GM19468 (cell line): ENCODE data around the gene FAM237B.
A peak's percentile ranks its signal among the peaks of the same experiment; 100 is the strongest.
"Not testable (repeated sequence)": the region's sequence is repeated elsewhere in the genome, so short reads cannot be mapped to it uniquely, and the experiment has no call there.

Source experiments
- ATAC-seq: cut with Tn5 transposase; IDR thresholded peaks from one replicate; pipeline ENCODE4 v1.9.1; 2021; ENCODE audit warnings: mild to moderate bottlenecking, moderate library complexity, moderate number of reproducible peaks; ENCODE audit not compliant: unreplicated experiment; ENCODE audit errors: extremely low read depth

Gene FAM237B

DNA sequence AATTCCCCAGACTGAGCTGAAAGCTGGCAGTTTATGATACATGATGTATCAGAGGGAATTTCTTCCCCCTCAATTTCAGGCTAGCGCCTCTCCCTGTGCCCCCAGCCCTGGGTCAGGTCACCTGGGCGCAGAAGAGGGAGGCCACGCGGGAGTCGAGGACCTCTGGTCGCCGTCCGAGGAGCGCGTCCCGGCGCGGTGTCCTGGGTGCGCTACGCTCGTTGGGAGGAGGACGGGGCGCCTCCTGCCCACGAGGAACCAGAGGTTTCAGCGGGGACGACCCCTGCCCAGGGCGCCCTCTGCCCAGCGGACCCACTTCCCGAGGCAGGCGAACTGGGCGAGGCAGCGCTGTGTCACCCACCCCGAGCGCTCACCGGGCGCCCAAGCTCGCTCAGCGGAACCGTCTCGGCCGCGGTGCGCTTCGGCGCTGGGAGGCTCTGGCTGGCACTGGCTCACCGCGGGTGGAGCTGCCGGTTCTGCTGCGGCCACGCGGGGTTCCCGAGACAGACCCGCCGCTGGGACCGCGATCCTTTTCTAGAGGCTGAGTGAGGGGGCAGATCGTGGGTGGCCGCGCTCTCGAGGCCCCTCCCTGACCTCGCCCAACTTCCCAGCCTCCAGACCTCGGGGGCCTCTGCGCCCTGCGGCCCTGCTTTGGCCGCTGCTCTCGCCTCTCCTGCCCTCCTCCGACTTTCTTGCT, at the start of gene FAM237B:
Gene FAM237B (minus strand): TSS at position 504 of the 694 bp plus-strand sequence. CDS start 1,556 bp downstream, outside the sequence.
- no peak for ATAC-seq

DNA sequence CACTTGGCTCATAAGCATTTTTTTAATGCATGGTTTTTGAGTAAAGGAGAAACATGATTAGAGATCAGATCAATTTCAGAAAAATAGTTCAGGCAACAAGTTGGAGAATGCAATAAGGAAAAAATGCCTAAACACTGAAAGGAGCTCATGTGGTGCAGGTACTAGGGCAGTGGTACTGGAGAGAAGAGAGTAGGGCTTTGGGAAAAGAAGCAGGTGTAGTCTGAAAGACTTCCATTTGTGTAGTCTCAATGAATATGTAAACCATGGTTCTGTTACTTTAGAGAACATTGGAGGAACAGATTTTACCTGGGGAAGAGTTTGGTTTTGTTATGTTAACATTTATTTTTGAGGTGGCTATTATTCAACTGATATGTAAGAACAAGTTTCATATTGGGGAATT, 30.9 kb upstream of the FAM237B start:
- no peak for ATAC-seq

DNA sequence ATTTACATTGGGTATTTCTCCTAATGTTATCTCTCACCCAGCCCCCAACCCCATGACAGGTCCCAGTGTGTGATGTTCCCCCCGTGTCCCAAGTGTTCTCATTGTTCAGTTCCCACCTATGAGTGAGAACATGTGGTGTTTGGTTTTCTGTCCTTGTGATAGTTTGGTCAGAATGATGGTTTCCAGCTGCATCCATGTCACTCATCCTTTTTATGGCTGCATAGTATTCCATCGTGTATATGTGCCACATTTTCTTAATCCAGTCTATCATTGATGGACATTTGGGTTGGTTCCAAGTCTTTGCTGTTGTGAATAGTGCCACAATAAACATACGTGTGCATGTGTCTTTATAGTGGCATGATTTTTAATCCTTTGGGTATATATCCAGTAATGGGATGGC, 28.9 kb upstream of the FAM237B start:
- ATAC-seq, result not testable (repeated sequence)

GRCh38 chr7:90349305-90349704, 28.2 kb upstream of the FAM237B start:
- ATAC-seq, result no peak

- no peak for ATAC-seq
Measured at GRCh38 chr7:90347759-90348158, 26.7 kb upstream of the FAM237B start.

- ATAC-seq, result peak; percentile 97
Measured at GRCh38 chr7:90346336-90347125, 25.4 kb upstream of the FAM237B start, which contains the start of gene GTPBP10. TSS of gene GTPBP10 (plus strand) at chr7:90346716. CDS start at chr7:90346742, 26 bp downstream.

- no peak for ATAC-seq
Measured at GRCh38 chr7:90345595-90346335, 24.7 kb upstream of the FAM237B start.

GRCh38 chr7:90345016-90345415, 23.9 kb upstream of the FAM237B start:
- no peak for ATAC-seq

- no peak for ATAC-seq
Measured at GRCh38 chr7:90337106-90337505, 16.0 kb upstream of the FAM237B start.

DNA sequence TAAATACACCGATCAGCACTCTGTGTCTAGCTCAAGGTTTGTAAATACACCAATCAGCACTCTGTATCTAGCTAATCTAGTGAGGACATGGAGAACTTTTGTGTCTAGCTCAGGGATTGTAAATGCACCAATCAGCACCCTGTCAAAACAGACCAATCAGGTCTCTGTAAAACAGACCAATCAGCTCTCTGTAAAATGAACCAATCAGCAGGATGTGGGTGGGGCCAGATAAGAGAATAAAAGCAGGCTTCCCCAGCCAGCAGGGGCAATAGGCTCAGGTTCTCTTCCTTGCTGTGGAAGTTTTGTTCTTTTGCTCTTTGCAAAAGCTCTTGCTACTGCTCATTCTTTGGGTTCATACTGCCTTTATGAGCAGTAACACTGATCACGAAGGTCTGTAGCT, 13.8 kb upstream of the FAM237B start:
- ATAC-seq, result not testable (repeated sequence)

GRCh38 chr7:90334193-90334843, 13.2 kb upstream of the FAM237B start:
- no peak for ATAC-seq

DNA sequence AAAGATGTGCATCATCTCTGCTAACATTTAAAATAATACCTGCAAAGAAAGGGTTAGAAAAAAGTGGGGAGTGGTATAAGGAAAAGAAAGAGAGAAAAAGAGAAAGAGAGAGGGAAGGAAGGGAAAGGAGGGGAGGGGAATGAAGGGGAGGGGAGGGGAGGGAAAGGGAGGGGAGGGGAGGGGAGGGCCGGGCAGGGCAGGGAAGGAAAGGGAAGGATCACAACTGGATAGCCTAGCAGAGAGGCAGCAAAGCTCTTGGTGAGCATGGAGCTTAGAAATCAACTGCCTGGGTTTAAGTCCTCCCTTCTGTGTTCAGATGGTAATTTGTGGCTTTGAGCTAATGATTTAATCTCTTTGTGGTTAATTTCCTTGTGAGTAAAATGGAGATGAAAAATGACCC, 5.4 kb upstream of the FAM237B start:
- no peak for ATAC-seq

GRCh38 chr7:90322837-90323236, 1.7 kb upstream of the FAM237B start:
- no peak for ATAC-seq

- ATAC-seq, result no peak
Measured at GRCh38 chr7:90320418-90320800, 695 bp downstream of the FAM237B start.

DNA sequence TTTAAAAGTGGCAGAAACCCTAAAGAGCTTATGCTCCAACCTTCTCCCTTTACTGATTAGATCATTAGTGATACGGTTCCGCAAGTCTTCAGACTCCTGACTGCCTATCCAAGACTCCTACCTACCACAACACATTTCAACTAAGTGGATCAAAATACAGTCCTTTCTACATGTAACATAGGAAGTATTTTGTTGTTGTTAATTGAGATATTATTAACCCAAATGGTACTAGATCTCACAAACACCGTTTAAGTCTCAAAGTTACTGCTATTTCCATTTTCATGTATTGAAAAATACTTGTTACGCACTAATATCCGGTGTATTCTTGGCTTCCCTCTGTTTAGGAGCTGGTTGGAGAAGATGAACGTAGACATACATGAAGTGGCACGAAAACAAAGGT, 1.1 kb downstream of the FAM237B start:
- no peak for ATAC-seq

GRCh38 chr7:90313907-90314306, 7.2 kb downstream of the FAM237B start:
- ATAC-seq, result no peak

- ATAC-seq, result no peak
Measured at GRCh38 chr7:90312745-90313144, 8.4 kb downstream of the FAM237B start.

- no peak for ATAC-seq
Measured at GRCh38 chr7:90311175-90311574, 9.9 kb downstream of the FAM237B start.

DNA sequence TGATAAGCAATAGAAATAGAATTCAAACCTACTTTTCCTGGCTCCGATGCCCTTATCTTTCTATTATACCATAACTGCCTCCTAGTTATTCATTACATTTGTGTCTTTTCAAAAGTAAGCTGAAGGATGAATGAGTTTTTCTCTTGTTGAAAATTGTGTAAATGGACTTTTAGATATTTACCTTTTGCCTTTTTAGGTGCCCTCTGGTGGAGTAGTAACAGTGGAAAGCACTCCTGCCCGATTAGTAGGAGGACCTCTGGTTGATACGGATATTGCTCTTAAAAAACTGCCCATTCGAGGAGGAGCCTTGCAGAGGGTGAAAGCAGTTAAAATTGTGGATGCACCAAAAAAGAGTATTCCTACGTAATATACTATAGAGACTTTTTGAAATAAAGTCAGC, 11.2 kb downstream of the FAM237B start:
- ATAC-seq, result no peak

DNA sequence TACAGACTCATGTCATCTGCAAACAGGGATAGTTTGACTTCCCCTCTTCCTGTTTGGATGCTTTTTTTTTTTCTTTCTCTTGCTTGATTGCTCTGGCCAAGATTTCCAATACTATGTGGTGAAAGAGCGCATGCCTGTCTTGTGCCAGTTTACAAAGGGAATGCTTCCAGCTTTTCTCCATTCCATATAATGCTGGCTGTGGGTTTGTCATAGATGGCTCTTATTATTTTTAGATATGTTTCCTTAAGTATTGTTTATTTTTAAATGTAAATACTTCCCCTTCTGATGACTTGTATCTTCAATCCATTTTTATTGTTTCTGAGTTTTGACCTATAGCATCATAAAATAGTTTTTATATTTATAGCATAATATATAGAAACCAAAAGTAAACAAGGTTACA, 17.9 kb downstream of the FAM237B start:
- ATAC-seq, result no peak
